ENCODE data around the gene ZNF121.

DNA sequence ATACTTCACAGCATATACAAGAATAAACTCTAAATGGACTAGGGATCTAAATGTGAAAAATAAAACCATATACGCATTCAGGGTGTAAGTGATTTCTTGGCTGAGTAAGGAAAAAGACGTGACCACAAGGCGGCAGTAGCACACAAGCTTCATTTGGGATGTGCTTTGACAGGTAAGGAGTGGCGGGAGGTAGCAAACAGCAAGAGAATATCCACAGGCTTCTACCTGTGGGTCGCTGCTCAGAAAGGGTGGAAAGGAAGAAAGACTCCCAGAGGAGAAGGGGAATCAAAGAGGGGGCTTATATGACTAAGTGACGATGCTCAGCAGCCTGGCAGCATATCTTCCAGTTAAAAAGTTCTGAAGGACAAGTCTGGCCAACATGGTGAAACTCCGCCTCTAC, 2.5 kb upstream of the ZNF121 start:
- TF ChIP-seq CTCF (IDR thresholded peaks at IDR 0.05) (peak; percentile 73), EZH2phosphoT487 (IDR thresholded peaks at IDR 0.05) (no peak)
